ENCODE data around the gene ADGRA1.
"Not testable (repeated sequence)": the region's sequence is repeated elsewhere in the genome, so short reads cannot be mapped to it uniquely, and the experiment has no call there.

ADGRA1 gene

GRCh38 chr10:133143546-133143945 lies 55.8 kb downstream of the ADGRA1 start:
- no peak for DNase-seq (ENCODE audit: low spot score)

- no peak for DNase-seq (ENCODE audit: low spot score)
Observed at GRCh38 chr10:133144771-133145170, 57.0 kb downstream of the ADGRA1 start.

- DNase-seq (ENCODE audit: low spot score), result no peak
Observed at GRCh38 chr10:133150226-133150625, 62.5 kb downstream of the ADGRA1 start.

- no peak for DNase-seq (ENCODE audit: low spot score)
Observed at GRCh38 chr10:133150656-133151055, 62.9 kb downstream of the ADGRA1 start.

- DNase-seq (ENCODE audit: low spot score), result not testable (repeated sequence)
Observed at GRCh38 chr10:133151071-133151470, 63.3 kb downstream of the ADGRA1 start.

GRCh38 chr10:133151543-133151972 lies 63.8 kb downstream of the ADGRA1 start:
- DNase-seq (ENCODE audit: low spot score), result no peak

GRCh38 chr10:133154411-133154810 lies 66.7 kb downstream of the ADGRA1 start:
- DNase-seq (ENCODE audit: low spot score), result no peak

- DNase-seq (ENCODE audit: low spot score), result no peak
Observed at GRCh38 chr10:133154996-133155778, 67.5 kb downstream of the ADGRA1 start.

GRCh38 chr10:133156674-133157579 lies 69.2 kb downstream of the ADGRA1 start:
- no peak for DNase-seq (ENCODE audit: low spot score)

GRCh38 chr10:133157662-133158436 lies 70.1 kb downstream of the ADGRA1 start:
- DNase-seq (ENCODE audit: low spot score), result no peak

- no peak for DNase-seq (ENCODE audit: low spot score)
Observed at GRCh38 chr10:133158437-133158755, 70.7 kb downstream of the ADGRA1 start.

GRCh38 chr10:133158756-133159610 lies 71.3 kb downstream of the ADGRA1 start:
- DNase-seq (ENCODE audit: low spot score), result no peak

- no peak for DNase-seq (ENCODE audit: low spot score)
Observed at GRCh38 chr10:133159611-133159949, 71.9 kb downstream of the ADGRA1 start.

GRCh38 chr10:133159950-133160825 lies 72.5 kb downstream of the ADGRA1 start, which contains the start of gene KNDC1:
Gene KNDC1 (plus strand): TSS chr10:133160219. CDS start chr10:133160468, 249 bp downstream.
- DNase-seq (ENCODE audit: low spot score), result no peak

- DNase-seq (ENCODE audit: low spot score), result no peak
Observed at GRCh38 chr10:133160826-133161471, 73.2 kb downstream of the ADGRA1 start.

- no peak for DNase-seq (ENCODE audit: low spot score)
Observed at GRCh38 chr10:133161486-133162109, 73.9 kb downstream of the ADGRA1 start.

- no peak for DNase-seq (ENCODE audit: low spot score)
Observed at GRCh38 chr10:133162178-133162909, 74.6 kb downstream of the ADGRA1 start.
